Endometrium (tissue), 2 donors: ENCODE measurements around the gene RNF10.
"Not testable (repeated sequence)": the region's sequence is repeated elsewhere in the genome, so short reads cannot be mapped to it uniquely, and the experiment has no call there.

Experiments
- FAIRE-seq: peaks from 2 replicates; lab custom pipeline; 2012; peaks lifted over from hg19 to GRCh38; lab: Jason Lieb, UNC
- donor health status: control.
- donor health status: control.

Gene RNF10

GRCh38 chr12:120534203-120534702 lies at the start of gene RNF10:
Gene RNF10 (plus strand): TSS chr12:120534356. CDS start chr12:120534812, 456 bp downstream.
- FAIRE-seq = peak; percentile 73

DNA sequence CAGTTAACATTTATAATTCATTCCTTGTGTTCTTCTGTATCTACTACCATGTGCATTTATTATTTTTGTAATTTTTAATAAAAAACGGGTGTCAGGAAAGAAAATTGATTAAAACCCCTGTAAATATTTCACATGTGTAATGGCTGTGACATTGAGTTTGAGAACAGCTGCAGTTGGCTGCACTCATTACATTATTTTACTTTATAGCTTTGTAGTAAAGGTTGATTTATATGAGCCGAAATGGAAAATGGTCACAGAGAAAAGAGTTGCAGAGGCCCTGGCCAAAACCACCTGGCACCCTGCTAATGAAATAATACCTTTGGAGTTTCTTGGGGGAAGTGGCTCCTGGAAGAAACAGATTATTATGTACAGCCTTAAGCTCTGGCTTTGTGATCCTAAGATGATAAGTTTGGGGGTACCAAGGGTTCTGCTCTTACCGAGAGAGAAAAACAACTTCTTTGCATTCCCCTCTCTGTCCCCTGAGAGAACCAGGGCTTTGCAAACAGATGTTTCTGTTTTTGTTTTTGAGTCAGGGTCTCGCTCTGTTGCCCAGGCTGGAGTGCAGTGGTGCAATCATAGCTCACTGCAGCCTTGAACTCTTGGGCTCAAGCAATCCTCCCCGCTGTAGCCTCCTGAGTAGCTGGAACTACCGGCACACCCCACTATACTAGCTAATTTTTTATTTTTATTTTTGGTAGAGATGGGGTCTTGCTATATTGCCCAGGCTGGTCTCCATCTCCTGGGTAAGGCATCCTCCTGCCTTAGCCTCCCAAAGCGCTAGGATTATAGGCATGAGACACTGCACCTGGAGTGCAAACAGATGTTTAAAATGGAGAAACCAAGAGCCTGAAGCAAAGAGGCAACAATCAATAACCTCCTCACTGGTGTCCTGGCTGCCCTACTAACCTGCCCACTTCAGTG lies 47.9 kb upstream of the RNF10 start:
- no peak for FAIRE-seq

DNA sequence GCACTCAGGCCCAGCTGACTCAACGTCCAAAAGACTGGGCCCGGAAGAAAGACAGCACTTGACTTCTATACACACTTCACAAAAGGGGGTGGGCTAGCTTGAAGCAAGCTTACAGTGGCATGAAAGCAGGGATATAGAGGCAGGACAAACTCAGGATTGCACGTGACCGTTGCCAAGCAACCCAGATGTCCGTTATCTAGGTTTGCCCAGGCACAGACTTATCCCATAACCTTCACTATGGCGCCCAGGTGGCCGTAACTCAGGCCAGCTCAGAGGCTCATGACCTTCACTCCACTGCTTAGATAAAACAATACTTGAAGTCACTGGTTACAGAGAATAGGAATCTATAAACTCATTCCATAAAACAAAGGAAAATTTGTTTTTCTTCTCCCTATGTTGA lies 46.6 kb upstream of the RNF10 start:
- FAIRE-seq = not testable (repeated sequence)

- no peak for FAIRE-seq
Observed at GRCh38 chr12:120488057-120488640, 46.0 kb upstream of the RNF10 start.

- no peak for FAIRE-seq
Observed at GRCh38 chr12:120489018-120489417, 45.1 kb upstream of the RNF10 start.

DNA sequence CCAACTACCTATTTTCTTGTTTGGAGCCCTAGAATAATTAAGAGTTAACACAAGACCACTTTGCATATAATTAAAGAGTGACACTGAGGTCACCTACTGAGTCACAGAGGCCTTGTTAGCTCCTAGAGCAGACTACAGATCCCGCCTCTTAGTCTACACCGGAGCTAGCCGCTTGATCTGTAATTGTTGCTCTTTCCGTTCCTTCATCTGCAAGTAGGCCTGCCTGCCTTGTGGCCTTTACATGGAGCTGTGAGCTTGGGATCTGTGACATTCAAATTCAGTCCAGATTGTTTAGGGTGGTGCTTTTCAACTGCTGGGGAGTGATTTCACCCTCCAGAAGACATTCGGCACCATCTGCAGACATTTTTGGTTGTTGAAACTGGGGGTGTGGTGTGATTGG lies 43.8 kb upstream of the RNF10 start:
- FAIRE-seq = no peak

GRCh38 chr12:120490833-120491512 lies 43.2 kb upstream of the RNF10 start:
- no peak for FAIRE-seq

- FAIRE-seq = no peak
Observed at GRCh38 chr12:120495186-120495730, 38.9 kb upstream of the RNF10 start.

DNA sequence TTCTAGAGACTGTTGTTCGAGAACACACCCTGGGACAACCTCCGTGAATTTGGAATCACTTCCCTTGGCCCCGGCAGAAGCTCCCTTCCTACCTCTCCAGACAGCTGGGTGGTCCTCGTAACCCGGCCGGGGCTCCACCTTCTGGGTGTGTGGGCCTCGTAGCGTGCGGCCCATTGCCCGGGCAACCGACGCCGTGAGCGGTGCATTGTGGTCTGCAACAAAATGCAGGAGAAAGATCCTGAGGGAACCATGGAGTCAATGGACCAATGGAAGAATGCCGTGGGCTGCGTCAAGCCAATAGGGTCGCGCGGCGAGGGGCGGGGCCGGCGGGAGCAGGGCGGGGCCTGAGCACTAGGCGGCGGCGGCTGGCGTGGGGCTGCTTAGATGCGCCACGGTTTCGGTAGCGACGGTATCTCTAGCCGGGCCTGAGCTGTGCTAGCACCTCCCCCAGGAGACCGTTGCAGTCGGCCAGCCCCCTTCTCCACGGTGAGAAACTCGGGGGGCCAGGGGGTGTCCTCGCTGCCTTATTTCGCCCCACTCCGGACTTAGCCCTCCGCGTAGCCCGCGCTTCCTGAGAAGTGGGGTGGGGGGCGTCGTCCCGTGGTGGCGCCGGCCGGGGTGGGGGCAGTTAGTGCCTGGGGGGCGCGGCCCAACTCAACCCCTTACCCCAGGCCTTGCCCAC lies 38.3 kb upstream of the RNF10 start, which contains the start of gene DYNLL1:
Gene DYNLL1, plus strand, starts transcription at position 383 of the 682 bp plus-strand sequence. CDS start 309 bp downstream, outside the sequence.
- no peak for FAIRE-seq

GRCh38 chr12:120496413-120497340 lies 37.5 kb upstream of the RNF10 start:
- no peak for FAIRE-seq

DNA sequence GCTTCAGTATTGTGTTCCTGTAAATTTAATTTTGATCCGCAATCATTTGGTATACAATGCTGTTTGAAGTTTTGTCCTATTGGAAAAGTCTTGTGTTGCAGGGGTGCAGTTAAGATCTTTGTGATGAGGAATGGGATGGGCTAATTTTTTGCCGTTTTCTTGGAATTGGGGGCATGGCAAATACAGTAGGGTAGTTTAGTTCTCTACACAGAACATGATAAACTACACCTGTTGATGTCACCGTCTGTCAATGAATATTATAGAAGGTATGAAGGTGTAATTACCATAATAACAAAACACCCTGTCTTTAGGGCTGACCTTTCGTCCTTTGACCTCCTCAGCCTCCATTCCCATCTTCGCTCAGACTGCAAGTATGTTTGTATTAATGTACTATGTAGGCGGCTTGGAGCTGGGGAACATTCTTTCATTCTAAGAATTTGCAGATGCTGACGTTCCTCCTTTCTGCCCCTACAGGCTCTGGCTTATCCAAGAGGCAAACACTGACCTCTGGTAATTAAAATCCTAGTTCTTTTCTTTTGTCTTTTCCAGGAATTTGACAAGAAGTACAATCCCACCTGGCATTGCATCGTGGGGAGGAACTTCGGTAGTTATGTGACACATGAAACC lies 36.5 kb upstream of the RNF10 start:
- FAIRE-seq = no peak

DNA sequence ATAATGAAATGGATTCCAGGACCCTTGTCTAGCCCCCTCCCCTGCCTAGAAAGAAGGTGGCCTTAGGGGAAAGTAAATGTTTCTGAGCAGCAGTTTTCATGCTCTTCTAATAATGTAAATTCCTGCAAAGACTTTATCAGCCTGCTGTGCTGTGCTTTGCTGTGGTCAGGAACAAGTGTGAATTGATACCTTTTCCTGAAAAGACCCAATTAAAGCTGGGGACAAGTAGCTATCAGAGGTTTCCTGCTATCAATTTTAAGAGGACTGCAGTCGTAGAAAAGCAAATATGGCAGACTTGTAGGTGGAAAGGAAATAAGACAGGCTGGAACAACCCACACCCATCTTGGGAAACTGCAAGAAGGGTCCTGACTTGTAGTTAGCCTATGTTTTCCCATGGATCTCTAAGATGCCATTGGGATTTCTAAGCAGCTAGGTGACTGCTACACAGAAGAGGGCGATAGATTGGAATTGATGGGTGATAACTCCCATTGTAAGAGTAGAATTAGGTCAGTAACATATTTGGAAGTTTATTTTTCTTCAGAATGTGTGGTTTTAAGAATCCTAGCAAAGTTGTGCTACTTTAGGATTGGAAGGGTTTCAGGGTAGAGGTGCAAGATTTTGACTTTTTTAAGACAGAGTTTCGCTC lies 35.2 kb upstream of the RNF10 start:
- no peak for FAIRE-seq

GRCh38 chr12:120500581-120500980 lies 33.6 kb upstream of the RNF10 start:
- FAIRE-seq = no peak

GRCh38 chr12:120504587-120504986 lies 29.6 kb upstream of the RNF10 start:
- no peak for FAIRE-seq

GRCh38 chr12:120508537-120508936 lies 25.6 kb upstream of the RNF10 start:
- no peak for FAIRE-seq

DNA sequence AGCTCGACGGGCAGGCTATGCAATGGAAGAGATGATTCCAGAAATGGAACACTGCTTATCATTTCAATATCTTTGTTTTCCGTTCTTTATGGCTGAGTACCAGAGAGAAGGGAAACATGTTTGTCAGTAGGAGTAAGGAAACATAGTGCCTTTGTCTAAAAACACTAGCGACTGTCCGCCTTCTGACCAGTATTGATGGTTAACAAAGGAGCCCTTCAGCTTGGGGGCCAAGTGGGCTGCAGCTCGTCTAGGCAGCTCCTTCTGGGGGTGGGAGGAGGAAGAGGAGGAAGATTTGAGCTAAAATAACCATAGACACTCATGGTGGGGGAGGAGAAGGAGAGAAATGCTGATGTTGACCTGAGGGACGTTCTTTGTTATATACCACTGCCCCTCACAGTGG lies 20.2 kb upstream of the RNF10 start:
- FAIRE-seq = no peak

DNA sequence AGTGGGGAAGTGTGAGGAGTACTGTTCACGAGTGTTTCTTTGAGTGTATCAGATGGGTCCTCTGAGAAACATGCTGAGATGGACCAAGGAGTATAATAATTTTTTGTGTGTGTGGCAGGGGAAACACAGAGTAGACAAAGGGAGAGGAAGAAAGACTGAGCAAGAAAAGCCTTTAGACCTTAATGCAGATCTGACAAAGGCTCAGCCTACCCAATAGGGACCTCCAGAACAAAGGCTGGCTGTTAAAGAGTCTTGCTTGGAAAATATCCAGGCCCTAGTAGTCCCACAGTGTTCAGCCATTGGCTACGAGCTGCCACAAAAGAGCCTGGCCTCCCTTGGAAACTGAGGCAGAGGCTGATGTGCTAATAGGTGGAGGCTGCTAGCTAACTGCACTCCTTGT lies 18.7 kb upstream of the RNF10 start:
- no peak for FAIRE-seq

DNA sequence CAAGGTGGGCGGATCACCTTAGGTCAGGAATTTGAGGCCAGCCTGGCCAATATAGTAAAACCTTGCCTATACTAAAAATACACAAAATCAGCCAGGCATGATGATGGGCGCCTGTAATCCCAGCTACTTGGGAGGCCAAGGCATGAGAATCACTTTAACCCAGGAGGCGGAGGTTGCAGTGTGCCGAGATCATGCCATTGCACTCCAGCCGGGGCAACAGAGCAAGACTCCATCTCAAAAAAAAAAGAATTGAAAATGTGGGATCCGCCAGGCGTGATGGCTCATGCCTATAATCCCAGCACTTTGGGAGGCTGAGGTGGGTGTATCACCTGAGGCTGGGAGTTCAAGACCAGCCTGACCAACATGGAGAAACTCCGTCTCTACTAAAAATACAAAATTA lies 14.8 kb upstream of the RNF10 start:
- not testable (repeated sequence) for FAIRE-seq

DNA sequence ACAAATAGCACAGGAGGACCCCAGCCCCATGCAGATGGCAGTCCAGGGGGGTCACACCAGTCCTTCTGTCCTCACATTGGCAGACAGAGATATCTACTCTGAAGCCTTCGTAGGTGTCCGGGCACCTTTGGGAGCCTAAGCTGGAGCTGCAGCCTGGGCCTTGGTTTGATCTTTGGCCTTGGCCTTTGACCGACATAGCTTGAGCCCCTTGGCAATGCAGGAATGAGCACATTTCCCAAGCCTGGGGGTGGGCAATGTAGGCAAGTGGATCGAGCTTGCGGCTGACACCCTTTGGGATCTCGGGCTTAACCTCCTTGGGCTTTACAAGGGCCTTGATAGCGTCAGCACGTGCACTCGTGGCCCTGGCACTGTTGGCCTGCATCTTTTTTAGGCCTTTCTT lies 11.6 kb upstream of the RNF10 start:
- no peak for FAIRE-seq
